HG03457 (cell line): ENCODE results near the gene SLC1A7.

ENCODE experiments used
- ATAC-seq: cut with Tn5 transposase; IDR thresholded peaks from one replicate; pipeline ENCODE4 v1.9.1; 2021; ENCODE audit warnings: moderate number of reproducible peaks; ENCODE audit not compliant: unreplicated experiment

SLC1A7 gene

GRCh38 chr1:53116933-53117600 lies 25.4 kb downstream of the SLC1A7 start:
- ATAC-seq = no peak

GRCh38 chr1:53116307-53116810 lies 26.1 kb downstream of the SLC1A7 start:
- ATAC-seq = no peak

GRCh38 chr1:53115403-53116306 lies 26.8 kb downstream of the SLC1A7 start:
- ATAC-seq = no peak

GRCh38 chr1:53114581-53115400 lies 27.6 kb downstream of the SLC1A7 start:
- ATAC-seq = no peak

- no peak for ATAC-seq
Measured at GRCh38 chr1:53114090-53114489, 28.3 kb downstream of the SLC1A7 start.

GRCh38 chr1:53112861-53113260 lies 29.6 kb downstream of the SLC1A7 start:
- no peak for ATAC-seq

GRCh38 chr1:53112271-53112774 lies 30.1 kb downstream of the SLC1A7 start:
- ATAC-seq = no peak

GRCh38 chr1:53111693-53112092 lies 30.7 kb downstream of the SLC1A7 start:
- no peak for ATAC-seq

- no peak for ATAC-seq
Measured at GRCh38 chr1:53111073-53111556, 31.3 kb downstream of the SLC1A7 start.

- ATAC-seq = no peak
Measured at GRCh38 chr1:53110370-53111072, 31.9 kb downstream of the SLC1A7 start.

GRCh38 chr1:53108646-53109580 lies 33.5 kb downstream of the SLC1A7 start:
- ATAC-seq = no peak

- ATAC-seq = no peak
Measured at GRCh38 chr1:53107570-53108322, 34.7 kb downstream of the SLC1A7 start.

- ATAC-seq = no peak
Measured at GRCh38 chr1:53107090-53107489, 35.3 kb downstream of the SLC1A7 start.

GRCh38 chr1:53104289-53104913 lies 38.0 kb downstream of the SLC1A7 start:
- ATAC-seq = no peak

- no peak for ATAC-seq
Measured at GRCh38 chr1:53094533-53094919, 47.9 kb downstream of the SLC1A7 start.

GRCh38 chr1:53093778-53094532 lies 48.5 kb downstream of the SLC1A7 start:
- no peak for ATAC-seq

GRCh38 chr1:53093451-53093754 lies 49.0 kb downstream of the SLC1A7 start:
- ATAC-seq = no peak
